Gastrocnemius medialis (tissue), 4 donors: ENCODE results near the gene TNNI3K.

Experiments
- POLR2A ChIP-seq, 2 donors: fragments of 450-650 bp; IDR thresholded peaks; one replicate each; pipeline ENCODE4 v1.6.1; 2017; ENCODE audit warnings: antibody characterized with exemption in 2 of 2, mild to moderate bottlenecking in 2 of 2, moderate library complexity in 2 of 2
- TF ChIP-seq, protein P1 (sequence below), 5 experiments: fragments of 450-650 bp in 3 of 5; fragments of 200-600 bp in 2 of 5; sonication (generic) in 2 of 5; IDR thresholded peaks in 4 of 5; conservative IDR thresholded peaks in 1 of 5; 1 replicate in 4 of 5; 2 replicates in 1 of 5; pipeline ENCODE4 v1.5.1; 2016 to 2019; ENCODE audit warnings: antibody characterized with exemption in 5 of 5, mild to moderate bottlenecking in 3 of 5, moderate library complexity in 3 of 5

DNA sequence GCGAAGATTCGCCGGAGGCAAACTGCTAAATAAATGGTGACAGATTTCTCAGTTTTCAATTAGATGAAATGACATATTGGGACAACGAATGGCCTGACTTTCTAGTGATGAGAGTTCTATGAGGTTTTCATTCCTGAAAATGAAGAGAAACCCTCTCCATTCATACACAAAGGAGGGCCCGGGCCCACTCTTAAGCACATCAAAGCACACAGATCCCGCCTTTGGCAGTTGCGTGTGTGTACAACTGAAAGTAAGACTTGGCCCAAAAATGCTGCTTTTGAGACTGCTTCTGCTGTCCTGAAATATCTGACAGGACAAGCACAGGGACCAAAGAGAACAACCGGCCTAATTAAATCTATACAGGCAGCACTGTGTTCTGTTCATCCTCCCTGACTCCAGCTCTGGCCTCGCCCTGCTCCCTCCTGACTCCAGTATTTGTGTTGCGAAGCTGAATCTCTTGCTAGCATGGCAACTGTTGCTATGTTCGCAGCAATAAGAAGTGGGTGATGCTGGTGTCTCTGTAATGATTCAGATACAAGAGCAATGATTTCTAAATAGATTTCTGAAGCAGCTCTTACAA is 269.8 kb downstream of the TNNI3K start:
- TF ChIP-seq POLR2A (IDR thresholded peaks at IDR 0.05) = no peak
- TF ChIP-seq, protein P1, sequence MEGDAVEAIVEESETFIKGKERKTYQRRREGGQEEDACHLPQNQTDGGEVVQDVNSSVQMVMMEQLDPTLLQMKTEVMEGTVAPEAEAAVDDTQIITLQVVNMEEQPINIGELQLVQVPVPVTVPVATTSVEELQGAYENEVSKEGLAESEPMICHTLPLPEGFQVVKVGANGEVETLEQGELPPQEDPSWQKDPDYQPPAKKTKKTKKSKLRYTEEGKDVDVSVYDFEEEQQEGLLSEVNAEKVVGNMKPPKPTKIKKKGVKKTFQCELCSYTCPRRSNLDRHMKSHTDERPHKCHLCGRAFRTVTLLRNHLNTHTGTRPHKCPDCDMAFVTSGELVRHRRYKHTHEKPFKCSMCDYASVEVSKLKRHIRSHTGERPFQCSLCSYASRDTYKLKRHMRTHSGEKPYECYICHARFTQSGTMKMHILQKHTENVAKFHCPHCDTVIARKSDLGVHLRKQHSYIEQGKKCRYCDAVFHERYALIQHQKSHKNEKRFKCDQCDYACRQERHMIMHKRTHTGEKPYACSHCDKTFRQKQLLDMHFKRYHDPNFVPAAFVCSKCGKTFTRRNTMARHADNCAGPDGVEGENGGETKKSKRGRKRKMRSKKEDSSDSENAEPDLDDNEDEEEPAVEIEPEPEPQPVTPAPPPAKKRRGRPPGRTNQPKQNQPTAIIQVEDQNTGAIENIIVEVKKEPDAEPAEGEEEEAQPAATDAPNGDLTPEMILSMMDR (IDR thresholded peaks at IDR 0.05 in 4 of 5, conservative IDR thresholded peaks at IDR 0.05 in 1 of 5) = no peak
